ENCODE measurements around the gene LCLAT1. TPM values are rescaled to one million over a fixed set of nuclear protein-coding genes. Genes with fewer than 3 reads are reported as not detected.

The LCLAT1 gene
- total and polyA plus RNA-seq, 2 of the 4 experiments (the other 2 are of a cell fraction) = 7.5 to 11.5 TPM

- H2AK9ac ChIP-seq (replicated peaks; ENCODE audit: low read depth, low read length, poor library complexity) = no peak overlapping the region
- BruUV-seq (replicated peaks) = no TSS peak
- no peak overlapping the region for H2BK120ac ChIP-seq (ENCODE audit: low read depth, low read length)
- H4K20me1 ChIP-seq (ENCODE audit: insufficient read depth, low read length) = no peaks in the 10 kb centered on the region
- no peak overlapping the region for H2BK15ac ChIP-seq (ENCODE audit: low read depth, low read length)
- H4K8ac ChIP-seq (ENCODE audit: low read depth in 2 of 2, low read length in 2 of 2) = no peak overlapping the region
- H2BK5ac ChIP-seq (ENCODE audit: low read depth, low read length, poor library complexity, severe bottlenecking) = no peak overlapping the region
- H3K4ac ChIP-seq (ENCODE audit: low read depth, low read length) = no peak overlapping the region
- H3K18ac ChIP-seq (ENCODE audit: low read depth, low read length) = no peak overlapping the region
- H3K9me1 ChIP-seq (ENCODE audit: insufficient read depth, low read length) = peaks cover 13% of the 10 kb centered on the region
- DNase-seq (no peak), ATAC-seq (ENCODE audit: low read depth) (no peak)
- no peak overlapping the region for H4K5ac ChIP-seq (ENCODE audit: low read depth, low read length)
- H3K36me3 ChIP-seq (ENCODE audit: control insufficient read depth, insufficient read depth, low read length) = no peaks in the 10 kb centered on the region
- H3K4me1 ChIP-seq (ENCODE audit: control insufficient read depth, insufficient read depth, low read length) = peaks cover 21% of the 10 kb centered on the region
- H3K9ac ChIP-seq (ENCODE audit: low read depth, low read length) = no peak overlapping the region
- dilution Hi-C loops (cut with HindIII; ENCODE audit: low sequenced_read_pairs, unreplicated experiment) = no loop called here
- no peak overlapping the region for H2AFZ ChIP-seq (replicated peaks; ENCODE audit: low read length, poor library complexity)
- 92% methylated on average over 6 of the region's 11 CpGs; no CpG with 5 or more reads in 1 of the 2 experiments for WGBS, 2 experiments (ENCODE audit: extremely low coverage in 2 of 2, insufficient read length in 1 of 2)
- no peak overlapping the region for H2AK5ac ChIP-seq (ENCODE audit: low read depth, low read length)
- no peak overlapping the region for H3K56ac ChIP-seq (ENCODE audit: extremely low read depth, insufficient read depth, low read length)
- no peak overlapping the region for H3K27ac ChIP-seq (ENCODE audit: insufficient read depth, low read length)
- ChIA-PET CTCF (no interaction called here), POLR2A (ENCODE audit: unreplicated experiment) (no interaction called here)
- no peak overlapping the region for H4K91ac ChIP-seq (ENCODE audit: insufficient read depth, low read depth, low read length)
- TF ChIP-seq CHD1 (IDR thresholded peaks at IDR 0.05; ENCODE audit: low read depth, low read length) = no peak
- TF ChIP-seq, protein P1, sequence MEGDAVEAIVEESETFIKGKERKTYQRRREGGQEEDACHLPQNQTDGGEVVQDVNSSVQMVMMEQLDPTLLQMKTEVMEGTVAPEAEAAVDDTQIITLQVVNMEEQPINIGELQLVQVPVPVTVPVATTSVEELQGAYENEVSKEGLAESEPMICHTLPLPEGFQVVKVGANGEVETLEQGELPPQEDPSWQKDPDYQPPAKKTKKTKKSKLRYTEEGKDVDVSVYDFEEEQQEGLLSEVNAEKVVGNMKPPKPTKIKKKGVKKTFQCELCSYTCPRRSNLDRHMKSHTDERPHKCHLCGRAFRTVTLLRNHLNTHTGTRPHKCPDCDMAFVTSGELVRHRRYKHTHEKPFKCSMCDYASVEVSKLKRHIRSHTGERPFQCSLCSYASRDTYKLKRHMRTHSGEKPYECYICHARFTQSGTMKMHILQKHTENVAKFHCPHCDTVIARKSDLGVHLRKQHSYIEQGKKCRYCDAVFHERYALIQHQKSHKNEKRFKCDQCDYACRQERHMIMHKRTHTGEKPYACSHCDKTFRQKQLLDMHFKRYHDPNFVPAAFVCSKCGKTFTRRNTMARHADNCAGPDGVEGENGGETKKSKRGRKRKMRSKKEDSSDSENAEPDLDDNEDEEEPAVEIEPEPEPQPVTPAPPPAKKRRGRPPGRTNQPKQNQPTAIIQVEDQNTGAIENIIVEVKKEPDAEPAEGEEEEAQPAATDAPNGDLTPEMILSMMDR (conservative IDR thresholded peaks at IDR 0.05; ENCODE audit: low read depth, low read length) = no peak
- no peak for TF ChIP-seq BHLHE40 (IDR thresholded peaks at IDR 0.05; ENCODE audit: low read depth, low read length)
- TF ChIP-seq MAZ (IDR thresholded peaks at IDR 0.05; ENCODE audit: borderline replicate concordance, low read depth, low read length) = no peak
- TF ChIP-seq USF2 (IDR thresholded peaks at IDR 0.05; ENCODE audit: low read depth, low read length) = no peak
- TF ChIP-seq FOS (IDR thresholded peaks at IDR 0.05; ENCODE audit: low read depth, low read length) = no peak
- TF ChIP-seq RCOR1 (IDR thresholded peaks at IDR 0.05; ENCODE audit: insufficient replicate concordance, low read length) = no peak
- TF ChIP-seq MXI1 (IDR thresholded peaks at IDR 0.05; ENCODE audit: borderline replicate concordance, low read depth, low read length) = no peak
- no peak for TF ChIP-seq NFE2L2 (IDR thresholded peaks at IDR 0.05; ENCODE audit: low read depth, low read length)
- TF ChIP-seq CEBPB (IDR thresholded peaks at IDR 0.05; ENCODE audit: low read depth, low read length) = no peak
- TF ChIP-seq SMC3 (IDR thresholded peaks at IDR 0.05; ENCODE audit: low read depth, low read length) = no peak
- TF ChIP-seq, protein P2, sequence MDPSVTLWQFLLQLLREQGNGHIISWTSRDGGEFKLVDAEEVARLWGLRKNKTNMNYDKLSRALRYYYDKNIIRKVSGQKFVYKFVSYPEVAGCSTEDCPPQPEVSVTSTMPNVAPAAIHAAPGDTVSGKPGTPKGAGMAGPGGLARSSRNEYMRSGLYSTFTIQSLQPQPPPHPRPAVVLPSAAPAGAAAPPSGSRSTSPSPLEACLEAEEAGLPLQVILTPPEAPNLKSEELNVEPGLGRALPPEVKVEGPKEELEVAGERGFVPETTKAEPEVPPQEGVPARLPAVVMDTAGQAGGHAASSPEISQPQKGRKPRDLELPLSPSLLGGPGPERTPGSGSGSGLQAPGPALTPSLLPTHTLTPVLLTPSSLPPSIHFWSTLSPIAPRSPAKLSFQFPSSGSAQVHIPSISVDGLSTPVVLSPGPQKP (IDR thresholded peaks at IDR 0.05; ENCODE audit: borderline replicate concordance, low read depth, low read length) = no peak
- no peak for TF ChIP-seq RAD21 (IDR thresholded peaks at IDR 0.05; ENCODE audit: low read length)
- TF ChIP-seq POLR2A (IDR thresholded peaks at IDR 0.05; ENCODE audit: low read depth, low read length) = no peak
- no peak for TF ChIP-seq RFX5 (IDR thresholded peaks at IDR 0.05; ENCODE audit: low read depth, low read length)
- no peak for TF ChIP-seq MAFK (IDR thresholded peaks at IDR 0.05; ENCODE audit: low read depth, low read length)
- H3K23ac ChIP-seq (ENCODE audit: low read depth, low read length) = no peak overlapping the region
- H3K4me2 ChIP-seq (ENCODE audit: low read depth, low read length) = no peak overlapping the region
- no peaks in the 10 kb centered on the region for H3K9me3 ChIP-seq (ENCODE audit: control insufficient read depth, insufficient read depth, low read length)
- H3K4me3 ChIP-seq (ENCODE audit: insufficient read depth, low read depth, low read length) = no peak overlapping the region
- in situ Hi-C loops (cut with MboI; ENCODE audit: low sequenced_read_pairs) = no loop called here
- intact Hi-C loops (cut with micrococcal nuclease) = no loop called here
- H3K14ac ChIP-seq (replicated peaks; ENCODE audit: low read depth, low read length) = no peak overlapping the region
- no peak overlapping the region for H2BK20ac ChIP-seq (ENCODE audit: low read depth, low read length)
- no peaks in the 10 kb centered on the region for H3K79me1 ChIP-seq (ENCODE audit: low read depth in 1 of 2, low read length in 2 of 2)
- H3K27me3 ChIP-seq (ENCODE audit: control insufficient read depth, insufficient read depth, low read length) = no peaks in the 10 kb centered on the region
Observed at GRCh38 chr2:30647752-30648457, 200.9 kb downstream of the LCLAT1 start.
